IMR-90 (cell line): Measurements from ENCODE around the gene COLEC11. TPM values are rescaled to one million over a fixed set of nuclear protein-coding genes. Genes with fewer than 3 reads are reported as not detected.
A peak's percentile ranks its signal among the peaks of the same experiment; 100 is the strongest.

Experiments
- ATAC-seq: fragments of 200-7000 bp; cut with Tn5 transposase; 2 replicates; pipeline ENCODE4 v1.9.1; 2020; ENCODE audit warnings: low read depth, mild to moderate bottlenecking, moderate library complexity
- BruUV-seq: library from RNA; stranded (reverse); fragments of 400-500 nt; replicated peaks from 2 replicates; lab custom pipeline; 2021; lab: Mats Ljungman, UMichigan
- CTCF ChIA-PET: fragments of 300-600 bp; formaldehyde crosslinking; extraction: SDS; loops from one replicate; lab custom pipeline; 2021; ENCODE audit warnings: antibody characterized with exemption; lab: Yijun Ruan, JAX
- POLR2A ChIA-PET: fragments of 300-600 bp; sonication (Branson Sonifier 250); formaldehyde crosslinking; loops from one replicate; lab custom pipeline; 2022; ENCODE audit warnings: antibody characterized with exemption; ENCODE audit not compliant: unreplicated experiment; lab: Charles Lee
- DNase-seq: peaks from one replicate; pipeline ENCODE4 v3.0.0; 2013
- H2AFZ ChIP-seq: replicated peaks from 2 replicates; pipeline ENCODE3; 2013; ENCODE audit warnings: low read length, mild to moderate bottlenecking; ENCODE audit not compliant: poor library complexity
- H2AK5ac ChIP-seq: 2 replicates; pipeline ENCODE4 v1.6.1; 2013; ENCODE audit warnings: low read depth, low read length, inconsistent platforms
- H2AK9ac ChIP-seq: replicated peaks from 2 replicates; pipeline ENCODE3; 2013; ENCODE audit warnings: mild to moderate bottlenecking, low read depth, low read length, moderate library complexity; ENCODE audit not compliant: poor library complexity
- H2BK120ac ChIP-seq: 2 replicates; pipeline ENCODE4 v1.6.1; 2013; ENCODE audit warnings: low read depth, low read length, inconsistent platforms
- H2BK15ac ChIP-seq: 3 replicates; pipeline ENCODE4 v1.6.1; 2013; ENCODE audit warnings: low read depth, low read length, inconsistent platforms
- H2BK20ac ChIP-seq: 2 replicates; pipeline ENCODE4 v1.6.1; 2013; ENCODE audit warnings: low read depth, mild to moderate bottlenecking, inconsistent platforms, low read length, moderate library complexity
- H2BK5ac ChIP-seq: 2 replicates; pipeline ENCODE4 v1.6.1; 2013; ENCODE audit warnings: mild to moderate bottlenecking, low read depth, low read length, inconsistent platforms; ENCODE audit not compliant: poor library complexity, severe bottlenecking
- H3K14ac ChIP-seq: replicated peaks from 2 replicates; pipeline ENCODE4 v1.6.1; 2013; ENCODE audit warnings: low read depth, low read length, inconsistent platforms
- H3K18ac ChIP-seq: 2 replicates; pipeline ENCODE4 v1.6.1; 2013; ENCODE audit warnings: low read depth, low read length, control low read depth
- H3K23ac ChIP-seq: 2 replicates; pipeline ENCODE4 v1.6.1; 2013; ENCODE audit warnings: low read depth, low read length, inconsistent platforms
- H3K27ac ChIP-seq: 2 replicates; pipeline ENCODE4 v1.5.1; 2013; ENCODE audit warnings: mild to moderate bottlenecking, control low read depth, low read length; ENCODE audit not compliant: insufficient read depth
- H3K27me3 ChIP-seq: 2 replicates; pipeline ENCODE4 v1.6.1; 2013; ENCODE audit warnings: low read length; ENCODE audit not compliant: control insufficient read depth, insufficient read depth
- H3K36me3 ChIP-seq: 2 replicates; pipeline ENCODE4 v1.6.1; 2013; ENCODE audit warnings: low read length, mixed read lengths; ENCODE audit not compliant: control insufficient read depth, insufficient read depth
- H3K4ac ChIP-seq: 2 replicates; pipeline ENCODE4 v1.6.1; 2013; ENCODE audit warnings: low read depth, low read length, inconsistent platforms
- H3K4me1 ChIP-seq: 2 replicates; pipeline ENCODE4 v1.6.1; 2013; ENCODE audit warnings: low read length, mixed read lengths; ENCODE audit not compliant: control insufficient read depth, insufficient read depth
- H3K4me2 ChIP-seq: 2 replicates; pipeline ENCODE4 v1.6.1; 2013; ENCODE audit warnings: low read depth, mild to moderate bottlenecking, control low read depth, low read length, moderate library complexity
- H3K4me3 ChIP-seq: 2 replicates; pipeline ENCODE4 v1.5.1; 2013; ENCODE audit warnings: low read depth, mild to moderate bottlenecking, control low read depth, low read length, moderate library complexity; ENCODE audit not compliant: insufficient read depth
- H3K56ac ChIP-seq: 2 replicates; pipeline ENCODE4 v1.6.1; 2013; ENCODE audit warnings: low read length, inconsistent platforms; ENCODE audit not compliant: insufficient read depth; ENCODE audit errors: extremely low read depth
- H3K79me1 ChIP-seq, 2 experiments: 2 replicates each; pipeline ENCODE4 v1.6.1; 2013; ENCODE audit warnings: low read length in 2 of 2, inconsistent platforms in 1 of 2, low read depth in 1 of 2
- H3K9ac ChIP-seq: 2 replicates; pipeline ENCODE4 v1.6.1; 2013; ENCODE audit warnings: low read depth, low read length, control low read depth
- H3K9me1 ChIP-seq: 2 replicates; pipeline ENCODE4 v1.6.1; 2013; ENCODE audit warnings: low read length, inconsistent platforms; ENCODE audit not compliant: insufficient read depth
- H3K9me3 ChIP-seq: 2 replicates; pipeline ENCODE4 v1.6.1; 2013; ENCODE audit warnings: low read length; ENCODE audit not compliant: control insufficient read depth, insufficient read depth
- H4K20me1 ChIP-seq: 2 replicates; pipeline ENCODE4 v1.6.1; 2013; ENCODE audit warnings: low read length, inconsistent platforms; ENCODE audit not compliant: insufficient read depth
- H4K5ac ChIP-seq: 2 replicates; pipeline ENCODE4 v1.6.1; 2013; ENCODE audit warnings: mild to moderate bottlenecking, low read depth, low read length, control low read depth
- H4K8ac ChIP-seq, 2 experiments: 2 replicates each; pipeline ENCODE4 v1.6.1; 2013; ENCODE audit warnings: low read depth in 2 of 2, low read length in 2 of 2, control low read depth in 1 of 2, inconsistent platforms in 1 of 2
- H4K91ac ChIP-seq: 2 replicates; pipeline ENCODE4 v1.6.1; 2013; ENCODE audit warnings: low read depth, low read length, inconsistent platforms; ENCODE audit not compliant: insufficient read depth
- CEBPB ChIP-seq: IDR thresholded peaks from 2 replicates; pipeline ENCODE4 v1.6.1; 2012; ENCODE audit warnings: low read depth, low read length, improper control_type of control experiment
- CTCF ChIP-seq: conservative IDR thresholded peaks from 2 replicates; pipeline ENCODE4 v1.5.1; 2012; ENCODE audit warnings: mild to moderate bottlenecking, low read depth, low read length, improper control_type of control experiment
- WGBS, 2 experiments: methylation state at CpG; one replicate each; pipeline versions ENCODE4 v1.1.5 to v1.1.7; 2013; ENCODE audit warnings: missing lambda C conversion rate in 2 of 2; ENCODE audit not compliant: insufficient read length in 1 of 2; ENCODE audit errors: extremely low coverage in 2 of 2; 5-methylcytosine and 5-hydroxymethylcytosine counted together
- dilution Hi-C: fragments of 300-500 bp; cut with HindIII; formaldehyde crosslinking; loops from one replicate; pipeline ENCODE4 v1.14.3; 2018; ENCODE audit warnings: low sequenced_read_pairs; ENCODE audit not compliant: unreplicated experiment
- in situ Hi-C: fragments of 300-500 bp; cut with MboI; formaldehyde crosslinking; loops from 3 replicates; pipeline ENCODE4 v1.14.3; 2019; ENCODE audit warnings: low sequenced_read_pairs, inconsistent platforms, mixed read lengths
- intact Hi-C: fragments of 100-400 bp; cut with micrococcal nuclease; formaldehyde crosslinking; loops from 2 replicates; pipeline ENCODE4 v1.10.0; 2022
- polyA plus RNA-seq, 3 experiments: library from polyadenylated mRNA; depleted of rRNA; stranded (reverse); fragments of >200 nt; gene quantifications; 2 replicates each; pipeline ENCODE4 v1.2.3, GENCODE V29; 2012; ENCODE audit warnings: low replicate concordance in 1 of 3
- total RNA-seq: library from RNA; depleted of rRNA; stranded (reverse); fragments of >200 nt; gene quantifications from 2 replicates; pipeline ENCODE4 v1.2.3, GENCODE V29; 2012

The COLEC11 gene
- total and polyA plus RNA-seq, 2 of the 4 experiments (the other 2 are of a cell fraction): under 0.01 to 0.24 TPM

GRCh38 chr2:3598912-3599854 is 4.3 kb downstream of the COLEC11 start:
- H2AFZ ChIP-seq: no peak overlapping the region
- H2BK120ac ChIP-seq: no peak overlapping the region
- H3K36me3 ChIP-seq: no peaks in the 10 kb centered on the region
- peaks cover 3% of the 10 kb centered on the region; the same call in 1 of the 2 replicates for H3K4me1 ChIP-seq
- intact Hi-C loops (loop anchor here (5.0 kb wide), 1 partner anchor 33 kb away; no protein-coding TSS in a partner anchor), dilution Hi-C loops (no loop called here), in situ Hi-C loops (no loop called here)
- H3K9ac ChIP-seq: no peak overlapping the region
- H2BK5ac ChIP-seq: no peak overlapping the region
- 96% methylated on average over 7 of the region's 22 CpGs; no CpG with 5 or more reads in 1 of the 2 experiments for WGBS, 2 experiments
- TF ChIP-seq CEBPB (peak; percentile 78), CTCF (no peak)
- no peaks in the 10 kb centered on the region for H4K20me1 ChIP-seq
- H3K9me3 ChIP-seq: no peaks in the 10 kb centered on the region
- no peak overlapping the region for H3K4ac ChIP-seq
- no peak overlapping the region for H4K91ac ChIP-seq
- H2BK20ac ChIP-seq: no peak overlapping the region
- H3K27ac ChIP-seq: no peak overlapping the region
- H3K4me3 ChIP-seq: no peak overlapping the region
- H3K18ac ChIP-seq: no peak overlapping the region
- no peak overlapping the region for H4K8ac ChIP-seq
- ATAC-seq (no peak), DNase-seq (no peak)
- no peak overlapping the region for H4K5ac ChIP-seq
- no peak overlapping the region for H3K56ac ChIP-seq
- ChIA-PET CTCF (no interaction called here), POLR2A (no interaction called here)
- no peak overlapping the region for H3K4me2 ChIP-seq
- no peaks in the 10 kb centered on the region for H3K79me1 ChIP-seq
- no peak overlapping the region for H3K23ac ChIP-seq
- no peak overlapping the region for H2BK15ac ChIP-seq
- H3K14ac ChIP-seq: no peak overlapping the region
- 0 out of 2 replicates have a peak, but pooled peaks cover 3% of the 10 kb centered on the region for H3K9me1 ChIP-seq
- H2AK9ac ChIP-seq: no peak overlapping the region
- peaks cover 2% of the 10 kb centered on the region; the same call in 1 of the 2 replicates for H3K27me3 ChIP-seq
- no TSS peak for BruUV-seq
- no peak overlapping the region for H2AK5ac ChIP-seq
